ENCODE data around the gene SS18L1. TPM values are rescaled to one million over a fixed set of nuclear protein-coding genes. Genes with fewer than 3 reads are reported as not detected.

Gene SS18L1
- total and polyA plus RNA-seq, 10 of the 15 experiments (the other 5 are each of a cell fraction or from before 2014, with no cell fraction given): 1.8 to 20.0 (median 6.6) TPM

DNA sequence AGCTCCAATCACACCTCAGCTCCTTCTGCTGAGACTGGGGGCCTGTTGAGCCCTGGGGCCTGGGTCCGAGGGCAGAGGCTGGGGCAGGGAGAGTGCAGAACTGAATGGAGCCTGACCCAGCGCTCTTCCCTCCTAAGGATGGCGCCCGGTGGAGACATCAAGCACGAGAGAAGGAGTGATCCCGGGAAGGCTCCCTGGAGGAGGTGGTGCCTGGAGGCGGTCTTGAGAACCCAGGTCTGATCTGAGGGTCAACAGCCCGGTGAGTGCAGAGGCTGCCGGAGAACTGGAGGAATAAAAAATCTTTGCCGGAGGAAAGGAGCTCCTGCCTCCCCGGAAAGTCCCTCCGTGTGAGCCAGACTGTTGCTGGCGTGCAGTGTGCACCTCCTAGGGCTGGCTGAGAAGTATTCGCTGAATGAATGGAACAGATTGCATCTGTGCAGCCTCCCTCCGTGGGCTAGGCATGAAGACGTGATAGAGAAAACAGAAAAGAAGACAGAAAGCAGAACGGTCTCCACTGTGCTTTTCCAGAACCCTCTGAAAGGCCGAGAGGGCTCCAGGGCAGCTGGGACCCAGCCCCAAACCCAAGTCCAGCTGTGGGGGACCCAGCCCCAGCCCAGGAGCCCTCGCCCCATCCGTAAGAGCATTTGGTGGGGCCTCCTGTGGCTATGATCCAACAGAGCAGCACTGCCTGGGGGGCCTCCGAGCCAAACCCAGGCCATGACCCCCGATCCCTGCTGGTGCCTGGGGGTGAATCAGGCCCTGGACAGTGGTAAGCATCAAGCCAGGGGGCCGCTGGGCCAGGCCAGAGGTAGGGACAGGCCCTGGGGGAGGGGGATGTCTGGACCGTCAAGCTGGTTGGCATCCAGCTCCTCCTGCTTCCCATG is 83.4 kb downstream of the SS18L1 start:
- CTCF ChIA-PET: no interaction called here
- H3K9ac ChIP-seq (ENCODE audit: control insufficient read depth, insufficient read depth, low read length): no peak overlapping the region
- no peaks in the 10 kb centered on the region for H3K36me3 ChIP-seq (ENCODE audit: control insufficient read depth in 2 of 2, insufficient read depth in 2 of 2, low read length in 1 of 2)
- H3K4me2 ChIP-seq (ENCODE audit: control insufficient read depth, insufficient read depth): no peak overlapping the region
- DNase-seq (ENCODE audit: low read depth, low spot score): no peak
- TF ChIP-seq SIN3A (IDR thresholded peaks at IDR 0.05; ENCODE audit: low read depth, low read length): no peak
- TF ChIP-seq, protein P1, sequence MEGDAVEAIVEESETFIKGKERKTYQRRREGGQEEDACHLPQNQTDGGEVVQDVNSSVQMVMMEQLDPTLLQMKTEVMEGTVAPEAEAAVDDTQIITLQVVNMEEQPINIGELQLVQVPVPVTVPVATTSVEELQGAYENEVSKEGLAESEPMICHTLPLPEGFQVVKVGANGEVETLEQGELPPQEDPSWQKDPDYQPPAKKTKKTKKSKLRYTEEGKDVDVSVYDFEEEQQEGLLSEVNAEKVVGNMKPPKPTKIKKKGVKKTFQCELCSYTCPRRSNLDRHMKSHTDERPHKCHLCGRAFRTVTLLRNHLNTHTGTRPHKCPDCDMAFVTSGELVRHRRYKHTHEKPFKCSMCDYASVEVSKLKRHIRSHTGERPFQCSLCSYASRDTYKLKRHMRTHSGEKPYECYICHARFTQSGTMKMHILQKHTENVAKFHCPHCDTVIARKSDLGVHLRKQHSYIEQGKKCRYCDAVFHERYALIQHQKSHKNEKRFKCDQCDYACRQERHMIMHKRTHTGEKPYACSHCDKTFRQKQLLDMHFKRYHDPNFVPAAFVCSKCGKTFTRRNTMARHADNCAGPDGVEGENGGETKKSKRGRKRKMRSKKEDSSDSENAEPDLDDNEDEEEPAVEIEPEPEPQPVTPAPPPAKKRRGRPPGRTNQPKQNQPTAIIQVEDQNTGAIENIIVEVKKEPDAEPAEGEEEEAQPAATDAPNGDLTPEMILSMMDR (IDR thresholded peaks at IDR 0.05 in 2 of 3, conservative IDR thresholded peaks at IDR 0.05 in 1 of 3; ENCODE audit: control insufficient read depth in 2 of 3, extremely low read depth in 1 of 3, insufficient read depth in 1 of 3, low read depth in 3 of 3, low read length in 3 of 3): 0 out of 6 replicates have a peak, but pooled peaks of 1 of the 3 experiments have one; percentile 8
- TF ChIP-seq, protein P2, sequence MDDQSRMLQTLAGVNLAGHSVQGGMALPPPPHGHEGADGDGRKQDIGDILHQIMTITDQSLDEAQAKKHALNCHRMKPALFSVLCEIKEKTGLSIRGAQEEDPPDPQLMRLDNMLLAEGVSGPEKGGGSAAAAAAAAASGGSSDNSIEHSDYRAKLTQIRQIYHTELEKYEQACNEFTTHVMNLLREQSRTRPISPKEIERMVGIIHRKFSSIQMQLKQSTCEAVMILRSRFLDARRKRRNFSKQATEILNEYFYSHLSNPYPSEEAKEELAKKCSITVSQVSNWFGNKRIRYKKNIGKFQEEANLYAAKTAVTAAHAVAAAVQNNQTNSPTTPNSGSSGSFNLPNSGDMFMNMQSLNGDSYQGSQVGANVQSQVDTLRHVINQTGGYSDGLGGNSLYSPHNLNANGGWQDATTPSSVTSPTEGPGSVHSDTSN (IDR thresholded peaks at IDR 0.05; ENCODE audit: insufficient replicate concordance, low read depth, low read length): no peak
- ATAC-seq: peak; percentile 44
- POLR2A ChIA-PET: no interaction called here
- 43% methylated on average over 24 of the region's 24 CpGs for WGBS (ENCODE audit: insufficient coverage, insufficient replicate concordance, low lambda C conversion rate, missing lambda C conversion rate)
- H4K20me1 ChIP-seq (ENCODE audit: control insufficient read depth, insufficient read depth): no peaks in the 10 kb centered on the region
- BruUV-seq (replicated peaks): no TSS peak
- intact Hi-C loops (cut with micrococcal nuclease; ENCODE audit: unreplicated experiment): no loop called here
- H3K9me3 ChIP-seq (replicated peaks; ENCODE audit: control insufficient read depth, insufficient read depth, low read length): no peaks in the 10 kb centered on the region; the same call in 2 of the 3 replicates
- H3K4me1 ChIP-seq (ENCODE audit: control insufficient read depth, insufficient read depth, low read length): no peaks in the 10 kb centered on the region
- H3K4me3 ChIP-seq: no peak overlapping the region
- RAD21 ChIA-PET (ENCODE audit: unreplicated experiment): no interaction called here
- no peak overlapping the region for H2AFZ ChIP-seq (ENCODE audit: control insufficient read depth, low read depth, low read length)
- SMC1A ChIA-PET (ENCODE audit: uncharacterized antibody, unreplicated experiment): interaction anchor here (0.7 kb wide), 1 partner anchor 13 kb away, joined by 3 read pairs; no protein-coding TSS in a partner anchor
- in situ Hi-C loops (cut with MboI): no loop called here
- FAIRE-seq: no peak
- H3K27me3 ChIP-seq (replicated peaks in 1 of 2; ENCODE audit: control insufficient read depth in 2 of 2, insufficient read depth in 2 of 2, low read length in 1 of 2): no peaks in the 10 kb centered on the region; a peak in 2 of 4 replicates
- H3K27ac ChIP-seq (ENCODE audit: control insufficient read depth, insufficient read depth): no peak overlapping the region
- no peaks in the 10 kb centered on the region for H3K79me2 ChIP-seq (ENCODE audit: control insufficient read depth, insufficient read depth, low read length)
